HG02870 (cell line): ENCODE data around the gene ZBTB39.
"Not testable (repeated sequence)": the region's sequence is repeated elsewhere in the genome, so short reads cannot be mapped to it uniquely, and the experiment has no call there.

Experiments
- ATAC-seq: cut with Tn5 transposase; IDR thresholded peaks from one replicate; pipeline ENCODE4 v1.9.1; 2021; ENCODE audit warnings: mild to moderate bottlenecking, moderate library complexity; ENCODE audit not compliant: unreplicated experiment

The ZBTB39 gene

GRCh38 chr12:57004651-57005050 is 1.7 kb downstream of the ZBTB39 start:
- no peak for ATAC-seq

DNA sequence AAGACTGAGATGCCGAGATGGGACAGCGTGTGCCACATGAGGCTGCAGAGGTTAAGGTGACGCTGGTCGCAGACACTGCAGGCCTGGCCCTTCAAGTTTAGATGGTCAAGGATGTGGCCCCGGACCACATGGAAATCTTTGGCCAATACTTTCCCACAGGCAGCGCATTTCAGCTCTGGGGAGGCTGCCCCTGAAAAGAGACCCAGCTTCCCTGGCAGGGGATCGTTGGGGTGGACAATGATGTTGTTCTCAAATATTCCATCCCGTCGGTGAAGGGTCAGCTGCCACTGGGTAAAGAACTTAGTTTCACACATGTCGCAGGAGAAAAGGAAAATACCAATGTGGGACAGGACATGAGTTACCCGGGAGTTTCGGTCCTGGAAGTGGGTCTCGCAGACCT is 3.0 kb downstream of the ZBTB39 start:
- ATAC-seq: no peak

DNA sequence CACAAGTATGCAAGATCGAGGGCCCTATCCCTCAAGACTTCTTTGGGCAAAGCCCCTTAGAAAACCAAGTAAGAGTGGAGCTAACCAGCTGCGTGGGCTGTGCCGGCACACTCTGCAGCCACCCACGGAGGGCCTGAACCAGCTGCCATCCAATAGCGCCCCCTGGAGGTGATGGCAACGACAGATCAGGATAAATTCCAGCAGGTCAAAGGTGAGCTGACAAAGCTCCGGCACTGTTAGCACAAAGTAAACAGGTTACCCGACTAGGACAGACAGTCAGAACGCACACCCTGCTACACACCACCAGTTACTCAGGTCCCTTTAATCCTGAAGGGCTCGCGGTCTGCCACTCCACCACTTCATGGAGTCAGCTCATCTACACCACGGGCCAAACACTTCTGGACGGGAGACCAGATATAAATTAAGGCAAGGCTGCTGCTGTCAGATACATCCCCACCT is 4.9 kb downstream of the ZBTB39 start:
- no peak for ATAC-seq

DNA sequence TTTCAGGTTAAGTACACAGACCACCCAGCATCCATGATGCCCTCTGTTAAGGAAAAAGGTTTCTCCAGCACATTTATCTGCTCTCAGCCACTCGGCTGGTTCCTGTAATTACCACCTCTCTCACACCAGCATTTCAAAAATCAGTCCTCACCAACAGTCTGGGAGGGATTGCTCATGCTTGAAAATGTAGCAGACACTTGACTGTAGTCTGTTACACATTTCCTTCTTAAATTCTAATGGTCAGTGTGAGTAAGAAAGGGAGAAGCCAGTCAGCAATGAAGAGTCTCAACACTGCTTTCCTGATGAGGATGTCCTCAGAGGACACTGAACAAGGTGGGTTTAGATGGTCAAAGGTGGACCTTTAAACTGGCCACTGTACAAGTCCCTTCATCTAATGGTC is 6.0 kb downstream of the ZBTB39 start:
- no peak for ATAC-seq

DNA sequence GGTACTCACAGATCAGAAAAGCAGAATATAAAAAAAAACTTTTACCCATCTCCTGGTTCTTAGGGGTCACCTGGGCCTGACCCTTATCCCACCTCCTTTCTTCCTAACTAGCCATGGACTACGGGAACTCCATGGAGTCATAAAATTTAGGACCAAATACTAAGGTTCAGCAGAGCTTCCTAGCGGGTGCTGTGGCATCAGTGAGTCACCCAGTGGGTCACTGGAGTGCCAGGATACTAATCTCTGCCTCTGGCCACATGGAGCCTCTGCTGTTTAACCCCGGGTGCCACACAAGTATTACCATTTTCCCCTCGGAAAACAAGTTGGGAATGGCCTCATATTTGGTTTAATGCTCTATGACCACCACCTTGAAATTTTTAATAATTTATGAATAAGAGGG is 6.9 kb downstream of the ZBTB39 start:
- ATAC-seq: no peak

DNA sequence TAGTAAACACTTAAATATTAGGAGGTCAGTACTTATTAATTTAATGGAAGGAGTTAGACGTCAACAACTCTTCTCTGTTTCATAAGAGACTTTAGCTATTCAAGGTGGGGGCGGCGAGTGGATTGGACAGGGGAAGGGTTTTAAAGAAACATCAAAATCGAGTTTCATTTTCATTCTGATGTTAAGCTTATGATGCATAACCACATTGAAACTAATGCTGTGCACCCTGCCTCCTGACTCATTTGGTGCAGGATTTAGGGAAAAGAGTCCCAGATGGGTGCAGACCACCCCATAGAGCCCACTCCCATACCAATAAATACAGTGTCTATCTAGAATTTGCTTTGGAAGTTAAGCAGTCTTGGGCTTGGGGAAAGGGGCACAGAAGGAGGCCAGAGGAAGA is 7.4 kb downstream of the ZBTB39 start:
- ATAC-seq: peak; percentile 91

GRCh38 chr12:56998316-56998715 is 8.0 kb downstream of the ZBTB39 start:
- ATAC-seq: no peak

- ATAC-seq: no peak
Measured at GRCh38 chr12:56996793-56997545, 9.4 kb downstream of the ZBTB39 start.

GRCh38 chr12:56995930-56996496 is 10.3 kb downstream of the ZBTB39 start:
- ATAC-seq: no peak

GRCh38 chr12:56995201-56995929 is 11.0 kb downstream of the ZBTB39 start:
- ATAC-seq: no peak

DNA sequence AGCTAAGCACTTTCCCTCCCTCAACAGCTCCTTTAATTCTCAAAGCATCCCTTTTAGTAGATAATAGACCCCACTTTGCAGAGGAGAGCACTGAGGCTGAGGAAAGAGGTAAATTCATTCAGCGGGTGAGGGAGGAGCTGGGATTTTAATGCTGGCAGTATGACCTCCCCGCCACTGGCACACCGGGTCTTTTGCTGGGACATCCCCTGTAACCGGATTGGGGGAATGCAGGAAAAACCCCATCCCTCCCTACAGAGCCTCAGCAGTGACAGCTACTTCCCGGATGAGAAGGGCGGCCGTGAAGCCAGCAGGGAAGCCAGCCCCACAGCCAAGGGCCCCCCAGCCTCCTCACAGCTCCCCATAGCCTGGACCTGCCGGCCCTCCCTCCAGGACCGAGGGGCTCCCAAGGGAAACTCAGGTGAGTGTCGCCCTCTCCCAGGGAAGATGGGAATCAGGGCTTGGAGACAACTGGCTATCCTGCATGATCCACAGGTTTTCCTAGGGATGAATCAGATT is 12.1 kb downstream of the ZBTB39 start:
- no peak for ATAC-seq

DNA sequence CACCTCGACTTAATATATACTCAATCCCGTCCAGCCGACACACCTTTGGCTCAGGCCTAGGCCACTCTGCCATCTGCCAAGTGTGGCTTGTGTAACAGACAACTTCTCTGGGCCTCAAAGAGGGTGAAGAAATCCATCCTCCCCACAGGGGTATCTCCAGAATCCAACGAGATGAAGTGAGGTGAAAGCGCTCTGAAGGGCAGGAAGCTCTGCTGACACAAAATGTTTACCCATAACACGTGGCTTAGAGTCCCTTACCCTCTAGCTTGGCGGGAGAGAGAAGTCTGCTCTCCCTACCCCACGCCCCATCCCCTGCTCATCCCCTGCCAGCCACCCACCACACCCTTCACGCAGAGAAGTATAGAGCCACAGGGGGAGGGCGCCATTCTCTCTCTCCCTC is 13.0 kb downstream of the ZBTB39 start:
- no peak for ATAC-seq

- no peak for ATAC-seq
Measured at GRCh38 chr12:56991319-56992246, 14.8 kb downstream of the ZBTB39 start.

DNA sequence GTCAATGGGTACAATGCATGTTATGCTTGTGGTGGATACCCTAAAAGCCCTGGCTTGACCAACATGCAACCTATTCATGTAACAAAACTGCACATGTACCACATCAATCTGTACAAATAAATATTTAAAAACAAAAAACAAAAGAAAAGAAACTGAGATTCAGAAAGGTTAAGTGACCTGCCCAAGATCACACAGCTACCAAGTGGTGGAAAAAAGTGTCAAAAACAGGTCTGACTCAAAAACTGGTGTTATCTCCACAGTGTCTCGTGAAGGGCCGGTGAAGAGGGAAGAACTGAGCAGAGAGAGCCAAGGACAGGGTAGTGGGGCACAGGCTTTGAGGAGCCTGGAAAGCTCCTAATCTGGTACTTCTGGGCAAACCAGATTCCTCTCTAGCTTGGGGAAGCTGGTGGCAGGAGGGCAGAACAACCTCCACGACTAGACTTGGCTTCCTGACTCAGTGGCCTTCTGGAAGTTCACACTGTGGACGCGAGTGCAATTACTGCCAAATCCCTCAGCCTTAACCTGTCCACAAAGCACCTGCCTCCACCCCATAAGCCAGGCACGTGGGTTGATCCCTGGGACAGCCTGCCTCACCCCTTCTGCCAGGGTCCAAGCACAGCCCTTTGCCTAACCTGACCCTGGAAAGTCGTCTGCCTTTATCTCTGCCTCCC is 15.6 kb downstream of the ZBTB39 start:
- ATAC-seq: no peak

DNA sequence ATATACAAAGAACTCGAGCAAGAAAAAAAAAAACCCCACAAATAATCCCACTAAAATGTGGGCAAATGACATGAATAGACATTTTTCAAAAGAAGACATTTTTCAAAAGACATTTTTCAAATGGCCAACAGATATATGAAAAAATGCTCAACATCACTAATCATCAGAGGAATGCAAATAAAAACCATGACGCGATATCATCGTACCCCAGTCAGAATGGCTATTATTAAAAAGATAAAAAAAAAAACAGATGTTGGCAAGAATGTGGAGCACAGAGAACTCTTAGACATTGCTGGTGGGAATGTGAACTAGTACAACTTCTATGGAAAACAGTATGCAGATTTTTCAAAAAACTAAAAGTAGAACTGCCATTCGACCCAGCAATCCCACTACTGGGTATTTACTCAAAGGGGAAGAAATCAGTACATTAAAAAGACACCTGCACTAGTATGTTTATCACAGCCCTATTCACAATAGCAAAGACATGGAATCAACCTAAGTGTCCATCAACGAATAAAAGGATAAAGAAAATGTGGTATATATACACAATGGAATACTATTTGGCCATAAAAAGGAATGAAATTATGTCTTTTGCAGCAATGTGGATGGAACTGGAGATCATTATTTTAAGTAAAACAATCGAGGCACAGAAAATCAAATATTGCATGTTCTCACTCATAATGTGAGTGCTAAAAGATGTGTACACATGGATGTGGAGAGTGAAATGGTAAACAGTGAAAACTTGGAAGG is 16.3 kb downstream of the ZBTB39 start:
- ATAC-seq: no peak

GRCh38 chr12:56988207-56988739 is 18.1 kb downstream of the ZBTB39 start:
- no peak for ATAC-seq

GRCh38 chr12:56987551-56988053 is 18.7 kb downstream of the ZBTB39 start:
- no peak for ATAC-seq

GRCh38 chr12:56987011-56987410 is 19.3 kb downstream of the ZBTB39 start:
- ATAC-seq: no peak

GRCh38 chr12:56985714-56986113 is 20.6 kb downstream of the ZBTB39 start:
- ATAC-seq: not testable (repeated sequence)
